SK-N-MC (cell line): ENCODE measurements around the gene JADE3.

Experiments
- EZH2 ChIP-seq: fragments of 200-600 bp; sonication (generic); IDR thresholded peaks from one replicate; pipeline ENCODE4 v1.6.1; 2017; ENCODE audit warnings: antibody characterized with exemption
- POLR2AphosphoS5 ChIP-seq: IDR thresholded peaks from 2 replicates; pipeline ENCODE4 v1.6.1; 2012; ENCODE audit warnings: mild to moderate bottlenecking, low read depth, low read length, borderline replicate concordance

- TF ChIP-seq EZH2 (no peak), POLR2AphosphoS5 (no peak)
These were observed 181.6 kb downstream of the JADE3 start for GRCh38 chrX:47093860-47094259.
